SK-N-SH treated with all-trans-retinoic acid at 6 μM for 48 hours (cell line): ENCODE results near the gene TOM1.

Experiments
- ATAC-seq: fragments of 200-7000 bp; cut with Tn5 transposase; 3 replicates; pipeline ENCODE4 v1.9.1; 2020; ENCODE audit warnings: mild to moderate bottlenecking, moderate library complexity
- ARNTL ChIP-seq: fragments of 450-650 bp; formaldehyde crosslinking; IDR thresholded peaks from 2 replicates; pipeline ENCODE4 v1.5.0; 2020; ENCODE audit warnings: low read depth, mild to moderate bottlenecking, moderate library complexity, borderline replicate concordance
- BACH2 ChIP-seq: fragments of 250-450 bp; sonication (Bioruptor Pico); IDR thresholded peaks from 2 replicates; pipeline ENCODE4 v1.9.0; 2021; ENCODE audit warnings: mild to moderate bottlenecking, borderline replicate concordance
- CSDC2 ChIP-seq: fragments of 250-450 bp; sonication (Bioruptor Pico); IDR thresholded peaks from 2 replicates; pipeline ENCODE4 v1.5.0; 2020; ENCODE audit warnings: mild to moderate bottlenecking, moderate library complexity
- ESRRG ChIP-seq: fragments of 250-450 bp; sonication (Bioruptor Pico); IDR thresholded peaks from 2 replicates; pipeline ENCODE4 v1.6.1; 2021; ENCODE audit warnings: mild to moderate bottlenecking
- ISL1 ChIP-seq: fragments of 250-450 bp; sonication (Bioruptor Pico); IDR thresholded peaks from 2 replicates; pipeline ENCODE4 v2.1.2; 2022; ENCODE audit warnings: mild to moderate bottlenecking, moderate library complexity
- OSR1 ChIP-seq: fragments of 250-450 bp; sonication (Bioruptor Pico); IDR thresholded peaks from 2 replicates; pipeline ENCODE4 v1.8.0; 2022; ENCODE audit warnings: moderate library complexity, mild to moderate bottlenecking, inconsistent platforms
- PPARA ChIP-seq: fragments of 250-450 bp; sonication (Bioruptor Pico); IDR thresholded peaks from 2 replicates; pipeline ENCODE4 v1.5.0; 2020; ENCODE audit warnings: mild to moderate bottlenecking, borderline replicate concordance
- RARB ChIP-seq: fragments of 250-450 bp; sonication (Bioruptor Pico); IDR thresholded peaks from 2 replicates; pipeline ENCODE4 v1.8.0; 2021; ENCODE audit warnings: mild to moderate bottlenecking, moderate library complexity
- SNAI2 ChIP-seq: fragments of 250-450 bp; sonication (Bioruptor Pico); IDR thresholded peaks from 2 replicates; pipeline ENCODE4 v1.5.0; 2020; ENCODE audit warnings: mild to moderate bottlenecking, moderate library complexity
- TOX ChIP-seq: fragments of 250-450 bp; sonication (Bioruptor Pico); IDR thresholded peaks from 2 replicates; pipeline ENCODE4 v1.8.0; 2021; ENCODE audit warnings: mild to moderate bottlenecking, moderate library complexity, borderline replicate concordance
- ZFP30 ChIP-seq: fragments of 450-650 bp; formaldehyde crosslinking; IDR thresholded peaks from 2 replicates; pipeline ENCODE4 v1.5.0; 2022; ENCODE audit warnings: mild to moderate bottlenecking, moderate library complexity
- ZNF8 ChIP-seq: fragments of 450-650 bp; formaldehyde crosslinking; IDR thresholded peaks from 2 replicates; pipeline ENCODE4 v1.5.0; 2020; ENCODE audit warnings: mild to moderate bottlenecking, moderate library complexity
- TF ChIP-seq, protein P1 (sequence below): fragments of 250-450 bp; sonication (Bioruptor Pico); IDR thresholded peaks from 2 replicates; pipeline ENCODE4 v1.5.0; 2020; ENCODE audit warnings: mild to moderate bottlenecking, moderate library complexity
- TF ChIP-seq, protein P2 (sequence below): fragments of 250-450 bp; sonication (Bioruptor Pico); IDR thresholded peaks from 2 replicates; pipeline ENCODE4 v1.8.0; 2020; ENCODE audit warnings: mild to moderate bottlenecking, moderate library complexity, borderline replicate concordance
- TF ChIP-seq, protein P3 (sequence below): fragments of 250-450 bp; sonication (Bioruptor Pico); IDR thresholded peaks from 2 replicates; pipeline ENCODE4 v1.5.1; 2021; ENCODE audit warnings: mild to moderate bottlenecking, moderate library complexity
- TF ChIP-seq, protein P4 (sequence below): fragments of 250-450 bp; sonication (Bioruptor Pico); IDR thresholded peaks from 2 replicates; pipeline ENCODE4 v1.8.0; 2021; ENCODE audit warnings: low read depth, mild to moderate bottlenecking, moderate library complexity, borderline replicate concordance
- TF ChIP-seq, protein P5 (sequence below): fragments of 250-450 bp; sonication (Bioruptor Pico); IDR thresholded peaks from 2 replicates; pipeline ENCODE4 v1.5.1; 2020; ENCODE audit warnings: low read depth, mild to moderate bottlenecking, moderate library complexity

The TOM1 gene

DNA sequence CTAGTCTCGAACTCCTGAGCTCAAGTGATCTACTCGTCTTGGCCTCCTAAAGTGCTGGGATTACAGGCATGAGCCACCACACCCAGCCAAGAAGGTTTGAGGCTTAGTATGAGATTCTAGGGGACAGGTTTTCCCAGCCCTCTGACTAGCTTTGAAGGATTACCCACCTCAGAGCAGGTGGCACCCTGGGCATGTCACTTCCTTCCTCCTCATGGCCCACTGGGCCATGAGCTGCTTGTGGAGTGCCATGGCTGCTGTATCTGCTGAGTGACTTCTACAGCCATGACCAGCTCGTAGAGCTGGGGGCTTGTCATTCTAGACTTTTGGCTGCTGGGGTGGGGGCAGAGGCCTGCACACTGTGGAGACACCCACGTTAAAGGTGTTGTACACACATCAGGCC, 25.1 kb downstream of the TOM1 start (continued):
- TF ChIP-seq, protein P1, sequence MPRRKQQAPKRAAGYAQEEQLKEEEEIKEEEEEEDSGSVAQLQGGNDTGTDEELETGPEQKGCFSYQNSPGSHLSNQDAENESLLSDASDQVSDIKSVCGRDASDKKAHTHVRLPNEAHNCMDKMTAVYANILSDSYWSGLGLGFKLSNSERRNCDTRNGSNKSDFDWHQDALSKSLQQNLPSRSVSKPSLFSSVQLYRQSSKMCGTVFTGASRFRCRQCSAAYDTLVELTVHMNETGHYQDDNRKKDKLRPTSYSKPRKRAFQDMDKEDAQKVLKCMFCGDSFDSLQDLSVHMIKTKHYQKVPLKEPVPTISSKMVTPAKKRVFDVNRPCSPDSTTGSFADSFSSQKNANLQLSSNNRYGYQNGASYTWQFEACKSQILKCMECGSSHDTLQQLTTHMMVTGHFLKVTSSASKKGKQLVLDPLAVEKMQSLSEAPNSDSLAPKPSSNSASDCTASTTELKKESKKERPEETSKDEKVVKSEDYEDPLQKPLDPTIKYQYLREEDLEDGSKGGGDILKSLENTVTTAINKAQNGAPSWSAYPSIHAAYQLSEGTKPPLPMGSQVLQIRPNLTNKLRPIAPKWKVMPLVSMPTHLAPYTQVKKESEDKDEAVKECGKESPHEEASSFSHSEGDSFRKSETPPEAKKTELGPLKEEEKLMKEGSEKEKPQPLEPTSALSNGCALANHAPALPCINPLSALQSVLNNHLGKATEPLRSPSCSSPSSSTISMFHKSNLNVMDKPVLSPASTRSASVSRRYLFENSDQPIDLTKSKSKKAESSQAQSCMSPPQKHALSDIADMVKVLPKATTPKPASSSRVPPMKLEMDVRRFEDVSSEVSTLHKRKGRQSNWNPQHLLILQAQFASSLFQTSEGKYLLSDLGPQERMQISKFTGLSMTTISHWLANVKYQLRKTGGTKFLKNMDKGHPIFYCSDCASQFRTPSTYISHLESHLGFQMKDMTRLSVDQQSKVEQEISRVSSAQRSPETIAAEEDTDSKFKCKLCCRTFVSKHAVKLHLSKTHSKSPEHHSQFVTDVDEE = no peak
- no peak for TF ChIP-seq BACH2
- no peak for TF ChIP-seq CSDC2 (CRISPR knock-in tag)

DNA sequence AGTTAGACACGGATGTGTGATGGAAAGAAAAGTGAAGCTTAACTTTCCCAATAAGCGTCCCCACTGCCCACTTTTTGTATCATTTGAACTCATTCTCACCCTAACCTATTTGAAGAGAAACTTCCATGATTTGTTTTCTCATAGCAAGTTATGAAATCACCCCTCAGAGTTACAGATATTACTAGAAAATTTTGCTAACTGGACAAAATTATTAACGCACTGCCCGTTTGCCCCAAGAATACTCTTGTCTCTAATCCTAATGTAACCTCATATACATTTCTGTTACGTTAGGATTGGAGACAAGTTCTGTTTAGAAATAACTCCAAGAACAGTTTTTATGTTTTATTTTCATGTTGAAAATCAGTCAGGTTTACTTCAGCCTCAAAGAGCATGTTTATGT, 25.5 kb downstream of the TOM1 start:
- TF ChIP-seq, protein P2, sequence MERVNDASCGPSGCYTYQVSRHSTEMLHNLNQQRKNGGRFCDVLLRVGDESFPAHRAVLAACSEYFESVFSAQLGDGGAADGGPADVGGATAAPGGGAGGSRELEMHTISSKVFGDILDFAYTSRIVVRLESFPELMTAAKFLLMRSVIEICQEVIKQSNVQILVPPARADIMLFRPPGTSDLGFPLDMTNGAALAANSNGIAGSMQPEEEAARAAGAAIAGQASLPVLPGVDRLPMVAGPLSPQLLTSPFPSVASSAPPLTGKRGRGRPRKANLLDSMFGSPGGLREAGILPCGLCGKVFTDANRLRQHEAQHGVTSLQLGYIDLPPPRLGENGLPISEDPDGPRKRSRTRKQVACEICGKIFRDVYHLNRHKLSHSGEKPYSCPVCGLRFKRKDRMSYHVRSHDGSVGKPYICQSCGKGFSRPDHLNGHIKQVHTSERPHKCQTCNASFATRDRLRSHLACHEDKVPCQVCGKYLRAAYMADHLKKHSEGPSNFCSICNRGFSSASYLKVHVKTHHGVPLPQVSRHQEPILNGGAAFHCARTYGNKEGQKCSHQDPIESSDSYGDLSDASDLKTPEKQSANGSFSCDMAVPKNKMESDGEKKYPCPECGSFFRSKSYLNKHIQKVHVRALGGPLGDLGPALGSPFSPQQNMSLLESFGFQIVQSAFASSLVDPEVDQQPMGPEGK (CRISPR knock-in tag) = no peak
- TF ChIP-seq, protein P3, sequence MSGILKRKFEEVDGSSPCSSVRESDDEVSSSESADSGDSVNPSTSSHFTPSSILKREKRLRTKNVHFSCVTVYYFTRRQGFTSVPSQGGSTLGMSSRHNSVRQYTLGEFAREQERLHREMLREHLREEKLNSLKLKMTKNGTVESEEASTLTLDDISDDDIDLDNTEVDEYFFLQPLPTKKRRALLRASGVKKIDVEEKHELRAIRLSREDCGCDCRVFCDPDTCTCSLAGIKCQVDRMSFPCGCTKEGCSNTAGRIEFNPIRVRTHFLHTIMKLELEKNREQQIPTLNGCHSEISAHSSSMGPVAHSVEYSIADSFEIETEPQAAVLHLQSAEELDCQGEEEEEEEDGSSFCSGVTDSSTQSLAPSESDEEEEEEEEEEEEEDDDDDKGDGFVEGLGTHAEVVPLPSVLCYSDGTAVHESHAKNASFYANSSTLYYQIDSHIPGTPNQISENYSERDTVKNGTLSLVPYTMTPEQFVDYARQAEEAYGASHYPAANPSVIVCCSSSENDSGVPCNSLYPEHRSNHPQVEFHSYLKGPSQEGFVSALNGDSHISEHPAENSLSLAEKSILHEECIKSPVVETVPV (CRISPR knock-in tag) = no peak
- no peak for TF ChIP-seq OSR1 (CRISPR knock-in tag)
- TF ChIP-seq ESRRG (CRISPR knock-in tag) = no peak
- no peak for TF ChIP-seq SNAI2 (CRISPR knock-in tag)
- TF ChIP-seq ISL1 (CRISPR knock-in tag) = no peak
- no peak for TF ChIP-seq PPARA (CRISPR knock-in tag)
- no peak for TF ChIP-seq ZFP30 (CRISPR knock-in tag)
- TF ChIP-seq, protein P1 = no peak
- no peak for TF ChIP-seq ARNTL
- TF ChIP-seq RARB (CRISPR knock-in tag) = no peak
- TF ChIP-seq ZNF8 (CRISPR knock-in tag) = no peak
- TF ChIP-seq, protein P4, sequence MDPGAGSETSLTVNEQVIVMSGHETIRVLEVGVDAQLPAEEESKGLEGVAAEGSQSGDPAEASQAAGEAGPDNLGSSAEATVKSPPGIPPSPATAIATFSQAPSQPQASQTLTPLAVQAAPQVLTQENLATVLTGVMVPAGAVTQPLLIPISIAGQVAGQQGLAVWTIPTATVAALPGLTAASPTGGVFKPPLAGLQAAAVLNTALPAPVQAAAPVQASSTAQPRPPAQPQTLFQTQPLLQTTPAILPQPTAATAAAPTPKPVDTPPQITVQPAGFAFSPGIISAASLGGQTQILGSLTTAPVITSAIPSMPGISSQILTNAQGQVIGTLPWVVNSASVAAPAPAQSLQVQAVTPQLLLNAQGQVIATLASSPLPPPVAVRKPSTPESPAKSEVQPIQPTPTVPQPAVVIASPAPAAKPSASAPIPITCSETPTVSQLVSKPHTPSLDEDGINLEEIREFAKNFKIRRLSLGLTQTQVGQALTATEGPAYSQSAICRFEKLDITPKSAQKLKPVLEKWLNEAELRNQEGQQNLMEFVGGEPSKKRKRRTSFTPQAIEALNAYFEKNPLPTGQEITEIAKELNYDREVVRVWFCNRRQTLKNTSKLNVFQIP (CRISPR knock-in tag) = no peak
- no peak for TF ChIP-seq BACH2
- TF ChIP-seq TOX (CRISPR knock-in tag) = no peak
- TF ChIP-seq, protein P5, sequence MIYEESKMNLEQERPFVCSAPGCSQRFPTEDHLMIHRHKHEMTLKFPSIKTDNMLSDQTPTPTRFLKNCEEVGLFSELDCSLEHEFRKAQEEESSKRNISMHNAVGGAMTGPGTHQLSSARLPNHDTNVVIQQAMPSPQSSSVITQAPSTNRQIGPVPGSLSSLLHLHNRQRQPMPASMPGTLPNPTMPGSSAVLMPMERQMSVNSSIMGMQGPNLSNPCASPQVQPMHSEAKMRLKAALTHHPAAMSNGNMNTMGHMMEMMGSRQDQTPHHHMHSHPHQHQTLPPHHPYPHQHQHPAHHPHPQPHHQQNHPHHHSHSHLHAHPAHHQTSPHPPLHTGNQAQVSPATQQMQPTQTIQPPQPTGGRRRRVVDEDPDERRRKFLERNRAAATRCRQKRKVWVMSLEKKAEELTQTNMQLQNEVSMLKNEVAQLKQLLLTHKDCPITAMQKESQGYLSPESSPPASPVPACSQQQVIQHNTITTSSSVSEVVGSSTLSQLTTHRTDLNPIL = no peak
- no peak for ATAC-seq

DNA sequence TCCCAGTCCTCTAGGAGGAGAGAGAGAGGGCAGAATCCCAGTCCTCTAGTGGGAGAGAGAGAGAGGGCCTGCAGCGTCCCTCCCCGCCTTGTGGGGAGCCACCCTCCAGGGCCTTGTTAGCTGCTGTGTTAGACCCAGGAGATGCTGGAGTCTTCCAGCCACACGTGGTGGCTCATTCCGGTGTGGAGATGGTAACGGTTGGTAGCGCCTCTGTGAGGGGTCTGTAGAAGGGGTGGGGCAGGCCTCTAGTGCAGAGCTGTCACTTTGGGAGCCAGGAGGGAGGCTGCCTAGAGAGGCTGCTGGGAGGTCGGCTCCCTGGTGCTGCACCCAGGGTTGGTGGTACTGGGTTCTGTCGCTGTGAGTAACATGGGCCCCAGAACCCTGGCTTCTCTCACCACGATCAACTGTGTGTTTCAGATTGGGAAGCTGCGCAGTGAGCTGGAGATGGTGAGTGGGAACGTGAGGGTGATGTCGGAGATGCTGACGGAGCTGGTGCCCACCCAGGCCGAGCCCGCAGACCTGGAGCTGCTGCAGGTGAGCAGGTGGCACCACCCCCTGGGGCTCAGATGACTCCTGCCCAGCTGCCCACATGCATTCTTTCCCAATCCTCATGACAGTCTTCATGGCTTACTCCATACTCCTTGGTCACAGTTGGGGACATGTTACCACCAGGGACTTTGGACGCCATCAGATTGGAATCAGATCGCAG, 27.3 kb downstream of the TOM1 start:
- no peak for ATAC-seq
- no peak for TF ChIP-seq SNAI2 (CRISPR knock-in tag)
- TF ChIP-seq, protein P2 (CRISPR knock-in tag) = no peak
- TF ChIP-seq ESRRG (CRISPR knock-in tag) = no peak
- TF ChIP-seq OSR1 (CRISPR knock-in tag) = no peak
- TF ChIP-seq, protein P1 = no peak
- no peak for TF ChIP-seq RARB (CRISPR knock-in tag)
- TF ChIP-seq, protein P4 (CRISPR knock-in tag) = no peak
